GM23248 (cell line): Measurements from ENCODE around the gene SYT6. TPM values are rescaled to one million over a fixed set of nuclear protein-coding genes. Genes with fewer than 3 reads are reported as not detected.

Source experiments
- DNase-seq: peaks from one replicate; pipeline ENCODE4 v3.0.0-alpha.2; 2015
- H2AFZ ChIP-seq: fragments of 200-600 bp; sonication (generic); 2 replicates; pipeline ENCODE4 v1.6.1; 2016; ENCODE audit warnings: antibody characterized with exemption
- H3F3A ChIP-seq: fragments of 200-600 bp; sonication (generic); 2 replicates; pipeline ENCODE4 v1.6.1; 2016; ENCODE audit warnings: mild to moderate bottlenecking, antibody characterized with exemption, mixed run types; ENCODE audit not compliant: insufficient read depth
- H3K27ac ChIP-seq: fragments of 200-600 bp; sonication (generic); 2 replicates; pipeline ENCODE4 v1.5.1; 2016; ENCODE audit warnings: mild to moderate bottlenecking
- H3K27me3 ChIP-seq: fragments of 200-600 bp; sonication (generic); replicated peaks from 2 replicates; pipeline ENCODE4 v1.6.1; 2016; ENCODE audit warnings: mild to moderate bottlenecking; ENCODE audit not compliant: insufficient read depth
- H3K36me3 ChIP-seq: fragments of 200-600 bp; sonication (generic); 2 replicates; pipeline ENCODE4 v1.6.1; 2016; ENCODE audit warnings: low read depth, mild to moderate bottlenecking
- H3K4me1 ChIP-seq: fragments of 200-600 bp; sonication (generic); 2 replicates; pipeline ENCODE4 v1.6.1; 2016; ENCODE audit warnings: mild to moderate bottlenecking; ENCODE audit not compliant: insufficient read depth
- H3K4me2 ChIP-seq: fragments of 200-600 bp; sonication (generic); one replicate; pipeline ENCODE4 v1.6.1; 2016; ENCODE audit warnings: mild to moderate bottlenecking; ENCODE audit not compliant: unreplicated experiment
- H3K4me3 ChIP-seq: fragments of 200-600 bp; sonication (generic); 2 replicates; pipeline ENCODE4 v1.5.1; 2016; ENCODE audit warnings: mild to moderate bottlenecking
- H3K79me2 ChIP-seq: fragments of 200-600 bp; sonication (generic); 2 replicates; pipeline ENCODE4 v1.6.1; 2016; ENCODE audit warnings: mild to moderate bottlenecking; ENCODE audit not compliant: insufficient read depth
- H3K9ac ChIP-seq: fragments of 200-600 bp; sonication (generic); 2 replicates; pipeline ENCODE4 v1.6.1; 2016; ENCODE audit warnings: mild to moderate bottlenecking
- H3K9me2 ChIP-seq: fragments of 200-600 bp; sonication (generic); 2 replicates; pipeline ENCODE4 v1.6.1; 2016; ENCODE audit warnings: mixed run types, mild to moderate bottlenecking, moderate library complexity; ENCODE audit not compliant: insufficient read depth
- H3K9me3 ChIP-seq: fragments of 200-600 bp; sonication (generic); one replicate; pipeline ENCODE4 v1.6.1; 2017; ENCODE audit warnings: low read depth
- H4K20me1 ChIP-seq: fragments of 200-600 bp; sonication (generic); 2 replicates; pipeline ENCODE4 v1.6.0; 2016; ENCODE audit not compliant: insufficient read depth
- EZH2 ChIP-seq: fragments of 200-600 bp; sonication (generic); IDR thresholded peaks from 2 replicates; pipeline ENCODE4 v1.6.1; 2018; ENCODE audit warnings: antibody characterized with exemption, mild to moderate bottlenecking; ENCODE audit not compliant: insufficient read depth, poor library complexity, severe bottlenecking
- EZH2phosphoT487 ChIP-seq: fragments of 200-600 bp; sonication (generic); IDR thresholded peaks from 2 replicates; pipeline ENCODE4 v1.6.1; 2018; ENCODE audit warnings: antibody characterized with exemption, moderate library complexity, mild to moderate bottlenecking, low read depth; ENCODE audit not compliant: insufficient read depth
- WGBS, 2 experiments: methylation state at CpG; one replicate each; pipeline ENCODE4 v1.1.6; 2015 to 2017; ENCODE audit warnings: low lambda C conversion rate in 2 of 2, low coverage in 1 of 2; ENCODE audit errors: missing lambda C conversion rate in 2 of 2; 5-methylcytosine and 5-hydroxymethylcytosine counted together
- in situ Hi-C: fragments of 300-500 bp; cut with MboI; formaldehyde crosslinking; loops from 2 replicates; pipeline ENCODE4 v1.15.0; 2020
- polyA plus RNA-seq: library from polyadenylated mRNA; unstranded; fragments of >200 nt; fragmentation: Nextera tagmentation; extraction: Ambion mirVana; gene quantifications from 2 replicates; pipeline ENCODE4 v1.2.1, GENCODE V29; 2016
- total RNA-seq: library from RNA; depleted of rRNA; stranded (reverse); fragments of >200 nt; shearing (Covaris generic); gene quantifications from 2 replicates; pipeline ENCODE4 v1.2.3, GENCODE V29; 2014; rRNA removed

SYT6 gene
- total and polyA plus RNA-seq, 2 experiments from 2014 or later = not detected

DNA sequence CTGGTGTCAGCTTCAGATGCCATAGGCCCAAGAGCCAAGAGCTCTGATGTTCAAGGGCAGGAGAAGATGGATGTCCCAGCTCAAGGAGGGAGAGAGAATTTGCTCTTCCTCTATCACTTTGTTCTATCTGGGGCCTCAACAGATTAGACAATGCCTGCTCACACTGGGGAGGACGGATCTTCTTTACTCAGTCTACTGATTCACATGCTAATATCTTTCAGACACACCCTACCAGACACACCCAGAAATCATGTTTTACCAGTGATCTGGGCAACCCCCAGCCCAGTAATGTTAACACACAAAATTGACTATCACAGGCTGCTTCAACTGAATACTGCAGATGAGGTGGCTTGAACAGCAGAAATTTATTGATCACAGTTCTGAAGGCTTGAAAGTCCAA, 105.4 kb downstream of the SYT6 start:
- H3K79me2 ChIP-seq = no peaks in the 10 kb centered on the region
- H3K9me2 ChIP-seq = no peaks in the 10 kb centered on the region
- no peak for DNase-seq
- no peaks in the 10 kb centered on the region for H3K4me1 ChIP-seq
- H3K4me2 ChIP-seq = no peak overlapping the region
- no peaks in the 10 kb centered on the region for H4K20me1 ChIP-seq
- WGBS, 2 experiments = 38 to 63% methylated on average over 1 of the region's 1 CpG
- no peak overlapping the region for H3K4me3 ChIP-seq
- no peak overlapping the region for H3K9ac ChIP-seq
- TF ChIP-seq EZH2phosphoT487 = no peak
- TF ChIP-seq EZH2 = no peak
- H3K36me3 ChIP-seq = no peaks in the 10 kb centered on the region
- H2AFZ ChIP-seq = no peak overlapping the region
- H3K27me3 ChIP-seq = peaks cover 46% of the 10 kb centered on the region
- H3K27ac ChIP-seq = no peak overlapping the region
- in situ Hi-C loops = no loop called here
- no peaks in the 10 kb centered on the region for H3K9me3 ChIP-seq
- no peaks in the 10 kb centered on the region for H3F3A ChIP-seq

DNA sequence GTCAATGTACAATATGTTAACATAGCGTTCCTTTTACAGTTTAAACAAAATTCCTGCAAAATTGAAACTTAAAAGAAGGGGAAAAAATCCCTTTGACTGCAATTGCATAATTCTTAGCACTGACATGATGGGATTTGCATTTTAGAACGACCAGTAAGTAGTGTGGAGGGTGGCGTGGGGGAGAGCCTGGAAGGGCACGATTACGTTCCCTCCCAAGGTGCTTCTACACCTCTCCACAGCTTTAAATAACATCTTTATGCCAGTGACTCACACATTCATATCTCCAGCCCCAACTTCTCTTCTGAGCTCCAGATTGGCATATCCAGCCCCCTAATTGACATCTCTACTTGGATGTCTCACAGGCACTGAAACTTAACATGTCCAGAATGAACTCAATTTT, 110.1 kb downstream of the SYT6 start:
- Histone ChIP-seq H4K20me1 (no peaks in the 10 kb centered on the region), H3K9ac (no peak overlapping the region), H3K4me1 (peaks cover 16% of the 10 kb centered on the region), H3F3A (peaks cover 20% of the 10 kb centered on the region), H3K4me2 (no peak overlapping the region), H3K9me2 (no peaks in the 10 kb centered on the region), H3K4me3 (no peak overlapping the region), H3K36me3 (no peaks in the 10 kb centered on the region), H3K27ac (no peak overlapping the region), H3K9me3 (no peaks in the 10 kb centered on the region), H2AFZ (no peak overlapping the region), H3K79me2 (no peaks in the 10 kb centered on the region), H3K27me3 (peaks cover 41% of the 10 kb centered on the region)
- in situ Hi-C loops = no loop called here
- no peak for DNase-seq
- no peak for TF ChIP-seq EZH2
- TF ChIP-seq EZH2phosphoT487 = no peak
- WGBS, 2 experiments = 62 to 64% methylated on average over 5 of the region's 5 CpGs

- 55 to 59% methylated on average over 4 of the region's 4 CpGs for WGBS, 2 experiments
- H3K4me2 ChIP-seq = no peak overlapping the region
- peaks cover 16% of the 10 kb centered on the region for H3K4me1 ChIP-seq
- peaks cover 41% of the 10 kb centered on the region for H3K27me3 ChIP-seq
- H3K4me3 ChIP-seq = no peak overlapping the region
- no peaks in the 10 kb centered on the region for H3K9me3 ChIP-seq
- no peak overlapping the region for H3K9ac ChIP-seq
- no peaks in the 10 kb centered on the region for H3K79me2 ChIP-seq
- in situ Hi-C loops = no loop called here
- no peaks in the 10 kb centered on the region for H4K20me1 ChIP-seq
- TF ChIP-seq EZH2phosphoT487 (no peak), EZH2 (no peak)
- H3K9me2 ChIP-seq = no peaks in the 10 kb centered on the region
- H2AFZ ChIP-seq = no peak overlapping the region
- no peaks in the 10 kb centered on the region for H3K36me3 ChIP-seq
- H3F3A ChIP-seq = peaks cover 20% of the 10 kb centered on the region
- no peak for DNase-seq
- H3K27ac ChIP-seq = no peak overlapping the region
These were observed 110.6 kb downstream of the SYT6 start for GRCh38 chr1:114043054-114043453.

DNA sequence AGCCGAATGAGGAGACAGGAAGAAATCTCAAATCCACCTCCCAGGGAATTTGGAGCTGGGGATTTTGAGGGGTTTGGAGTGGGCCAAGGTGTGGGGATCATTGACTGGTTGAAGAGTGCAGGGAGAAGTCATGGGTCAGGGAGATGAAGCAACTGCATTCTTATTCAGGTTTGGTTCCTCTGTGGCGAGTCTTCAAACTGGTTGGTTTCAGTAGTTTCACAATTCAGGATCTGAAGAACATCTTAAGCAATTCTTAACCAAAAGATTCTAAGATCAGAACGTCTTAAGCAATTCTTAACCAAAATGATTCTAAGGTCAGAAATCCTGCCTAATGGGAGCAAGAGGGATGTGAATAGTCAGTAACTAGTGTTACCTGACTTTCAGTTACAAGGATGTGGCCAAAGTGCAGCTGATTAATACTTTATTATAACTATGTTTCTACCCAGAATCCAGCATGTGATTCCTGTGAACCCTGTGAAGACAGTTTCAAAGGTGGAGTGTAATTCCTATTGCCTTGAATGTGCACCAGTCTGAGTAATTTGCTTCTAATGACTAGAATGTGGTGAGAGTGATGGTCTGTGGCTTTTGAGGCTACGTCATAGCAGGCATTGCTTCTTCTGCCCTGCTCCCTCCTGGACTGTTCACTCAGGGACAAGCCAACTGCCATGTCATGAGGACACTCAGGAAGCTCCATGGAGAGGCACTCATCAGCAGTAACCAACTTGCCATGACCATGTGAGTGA, 113.2 kb downstream of the SYT6 start:
- no peaks in the 10 kb centered on the region for H3K9me2 ChIP-seq
- WGBS, 2 experiments = 36 to 37% methylated on average over 4 of the region's 4 CpGs
- peak overlapping the region; percentile 19; the same call in 1 of the 2 replicates for H3K27ac ChIP-seq
- H3K9me3 ChIP-seq = no peaks in the 10 kb centered on the region
- no peaks in the 10 kb centered on the region for H3K36me3 ChIP-seq
- no peak overlapping the region for H3K9ac ChIP-seq
- no peak overlapping the region for H3K4me3 ChIP-seq
- no peaks in the 10 kb centered on the region for H3K79me2 ChIP-seq
- peaks cover 27% of the 10 kb centered on the region for H3K27me3 ChIP-seq
- H3K4me1 ChIP-seq = peaks cover 16% of the 10 kb centered on the region
- 0 out of 2 replicates have a peak, but pooled peaks have one; percentile 40 for TF ChIP-seq EZH2phosphoT487
- no peak for TF ChIP-seq EZH2
- no peaks in the 10 kb centered on the region for H4K20me1 ChIP-seq
- in situ Hi-C loops = no loop called here
- DNase-seq = peak; percentile 75
- peak overlapping the region; percentile 30 for H3K4me2 ChIP-seq
- no peak overlapping the region for H2AFZ ChIP-seq
- H3F3A ChIP-seq = peaks cover 20% of the 10 kb centered on the region

Other genes with a start within 250 kb of the SYT6 start
- gene AP4B1, start 249.1 kb downstream of the SYT6 start, total RNA-seq = 12.9 and 16.1 TPM in 2 replicates
- 9.9 and 11.8 TPM in 2 replicates for gene AP4B1, start 249.1 kb downstream of the SYT6 start, polyA plus RNA-seq
- gene DCLRE1B, start 248.5 kb downstream of the SYT6 start, total RNA-seq = 4.3 and 6.9 TPM in 2 replicates
- gene DCLRE1B, start 248.5 kb downstream of the SYT6 start, polyA plus RNA-seq = 6.5 and 7.2 TPM in 2 replicates
- gene HIPK1, start 224.5 kb downstream of the SYT6 start, total RNA-seq = 23.6 and 26.2 TPM in 2 replicates
- gene HIPK1, start 224.5 kb downstream of the SYT6 start, polyA plus RNA-seq = 6.1 and 7.6 TPM in 2 replicates
- gene OLFML3, start 174.4 kb downstream of the SYT6 start, total RNA-seq = 156 and 168 TPM in 2 replicates
- gene OLFML3, start 174.4 kb downstream of the SYT6 start, polyA plus RNA-seq = 141 and 149 TPM in 2 replicates